ENCODE measurements around the gene IGFL4. TPM values are rescaled to one million over a fixed set of nuclear protein-coding genes. Genes with fewer than 3 reads are reported as not detected.

IGFL4 gene
- total RNA-seq, 4 donors from 2014 or later: not detected

GRCh38 chr19:46068345-46069258 is 27.8 kb upstream of the IGFL4 start:
- peak in 1 of 3 donors; percentile 46 for DNase-seq
- no peaks in the 10 kb centered on the region for H3K27me3 ChIP-seq
- no peak for TF ChIP-seq POLR2A (IDR thresholded peaks at IDR 0.05)
- TF ChIP-seq CTCF (IDR thresholded peaks at IDR 0.05): no peak

GRCh38 chr19:46067691-46068090 is 26.9 kb upstream of the IGFL4 start:
- Histone ChIP-seq H3K27me3 (no peaks in the 10 kb centered on the region), H3K4me1 (peaks cover 0 to 5% (median 0%) of the 10 kb centered on the region in 4 donors), H3K27ac (no peak overlapping the region), H3K4me3 (no peak overlapping the region), H3K9me3 (no peaks in the 10 kb centered on the region), H3K36me3 (no peaks in the 10 kb centered on the region)
- TF ChIP-seq POLR2A (IDR thresholded peaks at IDR 0.05): no peak
- no peak for TF ChIP-seq CTCF (IDR thresholded peaks at IDR 0.05)
- no peak for DNase-seq

More at GRCh38 chr19:46068345-46069258, 27.8 kb upstream of the IGFL4 start:
- Histone ChIP-seq H3K4me3 (no peak overlapping the region), H3K27ac (no peak overlapping the region), H3K9me3 (no peaks in the 10 kb centered on the region), H3K4me1 (peaks cover 0 to 5% (median 0%) of the 10 kb centered on the region in 4 donors), H3K36me3 (no peaks in the 10 kb centered on the region)

- Histone ChIP-seq H3K4me3 (no peak overlapping the region), H3K27me3 (no peaks in the 10 kb centered on the region), H3K4me1 (peaks cover 0 to 5% (median 0%) of the 10 kb centered on the region in 4 donors), H3K9me3 (peaks cover 0 to 2% (median 0%) of the 10 kb centered on the region in 4 donors), H3K36me3 (no peaks in the 10 kb centered on the region), H3K27ac (no peak overlapping the region)
- TF ChIP-seq CTCF (IDR thresholded peaks at IDR 0.05) (no peak), POLR2A (IDR thresholded peaks at IDR 0.05) (no peak)
- no peak for DNase-seq
Observed at GRCh38 chr19:46066471-46066870, 25.7 kb upstream of the IGFL4 start.

- no peak for TF ChIP-seq POLR2A (IDR thresholded peaks at IDR 0.05)
- no peak for TF ChIP-seq CTCF (IDR thresholded peaks at IDR 0.05)
- no peak overlapping the region for H3K27ac ChIP-seq
- no peaks in the 10 kb centered on the region for H3K27me3 ChIP-seq
- H3K36me3 ChIP-seq: no peaks in the 10 kb centered on the region
- H3K4me1 ChIP-seq: peaks cover 0 to 5% (median 0%) of the 10 kb centered on the region in 4 donors
- no peak overlapping the region for H3K4me3 ChIP-seq
- no peak for DNase-seq
- H3K9me3 ChIP-seq: peaks cover 0 to 4% (median 0%) of the 10 kb centered on the region in 4 donors
Observed at GRCh38 chr19:46065486-46066071, 24.8 kb upstream of the IGFL4 start.

- Histone ChIP-seq H3K36me3 (no peaks in the 10 kb centered on the region), H3K27me3 (no peaks in the 10 kb centered on the region), H3K4me3 (no peak overlapping the region), H3K9me3 (peaks cover 0 to 4% (median 0%) of the 10 kb centered on the region in 4 donors), H3K27ac (no peak overlapping the region), H3K4me1 (no peaks in the 10 kb centered on the region)
- DNase-seq: no peak
- no peak for TF ChIP-seq POLR2A (IDR thresholded peaks at IDR 0.05)
- TF ChIP-seq CTCF (IDR thresholded peaks at IDR 0.05): no peak
Observed at GRCh38 chr19:46063201-46063600, 22.4 kb upstream of the IGFL4 start.
